ENCODE measurements around the gene UROS.

Gene UROS

GRCh38 chr10:125795637-125796190, 27.3 kb downstream of the UROS start:
- H3K4me3 ChIP-seq (ENCODE audit: low read depth, low read length) = no peak overlapping the region
- TF ChIP-seq, protein P1, sequence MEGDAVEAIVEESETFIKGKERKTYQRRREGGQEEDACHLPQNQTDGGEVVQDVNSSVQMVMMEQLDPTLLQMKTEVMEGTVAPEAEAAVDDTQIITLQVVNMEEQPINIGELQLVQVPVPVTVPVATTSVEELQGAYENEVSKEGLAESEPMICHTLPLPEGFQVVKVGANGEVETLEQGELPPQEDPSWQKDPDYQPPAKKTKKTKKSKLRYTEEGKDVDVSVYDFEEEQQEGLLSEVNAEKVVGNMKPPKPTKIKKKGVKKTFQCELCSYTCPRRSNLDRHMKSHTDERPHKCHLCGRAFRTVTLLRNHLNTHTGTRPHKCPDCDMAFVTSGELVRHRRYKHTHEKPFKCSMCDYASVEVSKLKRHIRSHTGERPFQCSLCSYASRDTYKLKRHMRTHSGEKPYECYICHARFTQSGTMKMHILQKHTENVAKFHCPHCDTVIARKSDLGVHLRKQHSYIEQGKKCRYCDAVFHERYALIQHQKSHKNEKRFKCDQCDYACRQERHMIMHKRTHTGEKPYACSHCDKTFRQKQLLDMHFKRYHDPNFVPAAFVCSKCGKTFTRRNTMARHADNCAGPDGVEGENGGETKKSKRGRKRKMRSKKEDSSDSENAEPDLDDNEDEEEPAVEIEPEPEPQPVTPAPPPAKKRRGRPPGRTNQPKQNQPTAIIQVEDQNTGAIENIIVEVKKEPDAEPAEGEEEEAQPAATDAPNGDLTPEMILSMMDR (IDR thresholded peaks at IDR 0.05; ENCODE audit: borderline replicate concordance, insufficient read depth, low read depth, low read length) = no peak

- H3K4me3 ChIP-seq (ENCODE audit: low read depth, low read length) = no peak overlapping the region
- TF ChIP-seq, protein P1 (IDR thresholded peaks at IDR 0.05; ENCODE audit: borderline replicate concordance, insufficient read depth, low read depth, low read length) = no peak
Observed at GRCh38 chr10:125795128-125795527, 27.9 kb downstream of the UROS start.

DNA sequence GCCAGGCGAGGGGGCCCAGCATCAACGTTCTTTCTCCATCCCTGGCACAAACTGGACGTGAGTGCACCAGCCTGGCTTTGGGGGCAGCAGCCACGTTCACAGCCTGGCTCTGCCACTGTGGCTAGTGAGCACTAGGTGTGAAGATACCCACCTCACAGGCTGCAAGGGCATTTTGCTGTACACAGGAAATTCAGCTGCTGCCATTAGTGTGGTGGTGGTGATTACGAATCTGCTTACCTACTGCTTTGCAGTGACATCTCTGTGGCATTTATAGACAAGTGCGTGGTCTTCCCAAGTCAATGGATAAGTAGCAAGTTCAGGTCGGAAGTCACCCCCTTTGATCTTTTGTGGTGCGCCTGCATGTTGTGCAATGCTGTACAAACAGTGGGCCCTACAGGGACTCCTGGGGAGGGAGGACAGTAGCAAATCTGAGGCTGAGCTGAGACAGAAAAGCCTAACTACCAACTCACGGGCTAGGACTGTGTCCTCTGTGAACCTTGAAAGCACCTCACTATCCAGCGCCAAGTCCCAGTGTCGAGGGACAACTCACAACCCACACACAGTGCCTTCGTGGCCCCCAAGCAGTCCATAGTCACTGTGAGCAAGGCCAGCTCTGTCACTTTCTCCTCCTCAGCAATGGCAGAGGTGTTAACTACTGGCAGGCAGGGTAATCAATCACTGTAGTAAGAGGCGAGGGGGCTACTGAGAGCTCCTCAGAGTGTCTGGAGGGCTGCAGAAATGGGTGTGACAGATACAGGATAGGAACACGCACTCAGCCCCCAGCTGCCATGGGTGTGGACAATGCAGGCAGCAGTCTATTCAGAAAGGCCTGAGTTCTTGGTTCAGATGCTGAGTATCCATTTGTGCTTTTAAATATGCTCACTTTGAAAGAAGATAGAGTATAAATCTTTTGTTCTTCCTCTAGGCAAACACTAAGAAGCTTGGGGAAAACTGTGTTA, 30.4 kb downstream of the UROS start:
- TF ChIP-seq, protein P1 (IDR thresholded peaks at IDR 0.05; ENCODE audit: borderline replicate concordance, insufficient read depth, low read depth, low read length) = no peak

GRCh38 chr10:125788156-125789034, 34.7 kb downstream of the UROS start:
- TF ChIP-seq, protein P1 (IDR thresholded peaks at IDR 0.05; ENCODE audit: borderline replicate concordance, insufficient read depth, low read depth, low read length) = no peak
- H3K4me3 ChIP-seq (ENCODE audit: low read depth, low read length) = no peak overlapping the region

More for the DNA sequence above, 30.4 kb downstream of the UROS start:
- no peak overlapping the region for H3K4me3 ChIP-seq (ENCODE audit: low read depth, low read length)

- TF ChIP-seq, protein P1 (IDR thresholded peaks at IDR 0.05; ENCODE audit: borderline replicate concordance, insufficient read depth, low read depth, low read length) = no peak
- H3K4me3 ChIP-seq (ENCODE audit: low read depth, low read length) = no peak overlapping the region
Observed at GRCh38 chr10:125785791-125786190, 37.3 kb downstream of the UROS start.

- TF ChIP-seq, protein P1 (IDR thresholded peaks at IDR 0.05; ENCODE audit: borderline replicate concordance, insufficient read depth, low read depth, low read length) = no peak
- no peak overlapping the region for H3K4me3 ChIP-seq (ENCODE audit: low read depth, low read length)
Observed at GRCh38 chr10:125783957-125784356, 39.1 kb downstream of the UROS start.

Measured in GM12875 (cell line).